SK-MEL-5 (cell line): ENCODE data around the gene MICAL2. TPM values are rescaled to one million over a fixed set of nuclear protein-coding genes. Genes with fewer than 3 reads are reported as not detected.

Source experiments
- DNase-seq: peaks from one replicate; pipeline ENCODE4 v3.0.0-alpha.2; 2016; ENCODE audit warnings: low read depth, low spot score
- in situ Hi-C: cut with HindIII; loops from 2 replicates; pipeline ENCODE4 v1.10.0; 2016; ENCODE audit warnings: low sequenced_read_pairs, high pct_unique_total_duplicates, low pct_unique_long_range_greater_than_20kb
- total RNA-seq: library from RNA; depleted of rRNA; stranded (reverse); fragments of >200 nt; shearing (Covaris generic); gene quantifications from 2 replicates; pipeline ENCODE4 v1.2.3, GENCODE V29; 2014

Gene MICAL2
- total RNA-seq, 1 experiment from 2014 or later: 1.2 TPM

GRCh38 chr11:12108875-12109453 lies 1.4 kb upstream of the MICAL2 start:
- in situ Hi-C loops: no loop called here

DNA sequence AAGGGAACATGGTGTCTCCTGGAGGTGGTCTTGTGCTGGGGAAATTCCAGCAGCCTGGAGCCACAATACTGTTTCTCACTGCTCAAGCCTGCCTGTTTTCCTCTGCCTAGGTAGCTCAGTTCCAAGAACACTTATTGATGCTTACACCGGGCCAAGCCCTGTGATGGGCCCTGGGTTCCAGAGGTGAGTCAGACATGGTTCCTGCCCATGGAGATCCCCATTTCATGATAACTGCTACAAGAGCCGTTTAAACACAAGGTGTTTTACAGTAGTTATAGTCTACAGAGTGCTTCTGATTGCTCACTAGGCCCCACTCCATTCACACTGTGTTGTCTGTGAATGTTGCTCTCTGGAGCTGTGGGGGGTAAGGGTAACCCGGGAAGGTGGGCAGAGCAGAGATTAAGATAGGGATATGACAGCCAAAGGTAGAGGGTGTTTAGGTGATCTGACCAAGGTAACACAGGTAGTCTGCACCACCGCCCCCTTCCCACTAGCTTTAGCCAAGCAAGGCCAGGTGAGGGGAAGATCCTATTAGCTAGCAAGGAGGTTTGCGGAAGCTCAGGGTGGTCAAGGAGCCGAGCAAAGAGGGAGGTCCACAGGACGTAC lies 696 bp upstream of the MICAL2 start:
- in situ Hi-C loops: no loop called here

More at GRCh38 chr11:12108875-12109453, 1.4 kb upstream of the MICAL2 start:
- no peak for DNase-seq

GRCh38 chr11:12110714-12111548 lies 541 bp downstream of the MICAL2 start:
- no peak for DNase-seq
- in situ Hi-C loops: no loop called here

More for the DNA sequence above, 696 bp upstream of the MICAL2 start:
- no peak for DNase-seq

GRCh38 chr11:12111549-12112520 lies 1.4 kb downstream of the MICAL2 start:
- no peak for DNase-seq
- in situ Hi-C loops: no loop called here

GRCh38 chr11:12112750-12113149 lies 2.4 kb downstream of the MICAL2 start:
- no peak for DNase-seq

DNA sequence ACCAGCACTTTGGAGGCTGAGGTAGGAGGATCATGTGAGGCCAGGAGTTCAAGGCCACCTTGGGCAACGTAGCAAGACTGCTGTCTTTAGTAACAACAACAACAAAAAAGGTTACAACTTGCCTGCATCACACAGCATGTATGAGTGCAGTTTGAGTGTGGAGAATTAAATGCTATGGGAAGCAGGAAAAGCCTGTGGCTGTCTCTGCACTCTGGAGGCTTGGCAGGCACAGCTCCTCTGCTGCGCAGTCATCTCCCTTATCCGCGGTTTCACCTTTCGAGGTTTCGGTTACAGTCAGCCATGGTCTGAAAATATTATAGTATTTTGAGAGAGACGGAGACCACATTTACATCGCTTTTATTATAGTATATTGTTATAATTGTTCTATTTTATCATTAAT lies 2.9 kb downstream of the MICAL2 start:
- no peak for DNase-seq
- in situ Hi-C loops: no loop called here

More at GRCh38 chr11:12112750-12113149, 2.4 kb downstream of the MICAL2 start:
- in situ Hi-C loops: no loop called here

GRCh38 chr11:12114193-12115033 lies 4.0 kb downstream of the MICAL2 start:
- DNase-seq: no peak
- in situ Hi-C loops: no loop called here

DNA sequence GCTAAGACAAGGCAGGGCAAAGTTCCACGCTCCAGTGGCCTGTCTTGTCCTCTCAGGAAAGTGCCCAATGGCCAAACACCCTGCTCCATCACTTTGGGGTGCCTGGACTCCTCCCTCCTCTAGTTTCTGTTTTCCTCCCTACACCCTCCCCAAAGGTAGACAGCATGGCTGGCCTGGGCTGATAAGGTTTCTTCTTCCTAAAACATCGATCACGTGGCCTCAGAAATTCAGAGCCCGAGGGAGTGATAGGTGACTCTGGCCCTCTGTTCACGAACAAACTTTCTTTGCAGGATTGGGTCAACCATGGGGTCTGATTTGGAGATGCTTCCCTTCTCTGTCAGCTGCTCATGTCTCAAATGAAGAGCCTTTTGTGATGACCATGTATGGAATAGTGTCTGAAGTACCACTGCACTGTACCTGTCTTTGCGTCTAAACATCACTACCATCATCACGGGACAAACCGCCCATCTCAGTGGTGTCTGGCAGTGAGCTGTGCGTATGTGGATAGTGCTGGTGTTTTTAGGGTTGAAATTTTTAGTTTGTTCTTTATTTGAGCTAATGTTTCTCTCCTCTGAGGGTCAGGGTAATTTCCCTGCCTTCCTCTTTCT lies 6.1 kb downstream of the MICAL2 start:
- no peak for DNase-seq
- in situ Hi-C loops: no loop called here

- in situ Hi-C loops: no loop called here
These were observed 6.8 kb downstream of the MICAL2 start for GRCh38 chr11:12117200-12117599.

DNA sequence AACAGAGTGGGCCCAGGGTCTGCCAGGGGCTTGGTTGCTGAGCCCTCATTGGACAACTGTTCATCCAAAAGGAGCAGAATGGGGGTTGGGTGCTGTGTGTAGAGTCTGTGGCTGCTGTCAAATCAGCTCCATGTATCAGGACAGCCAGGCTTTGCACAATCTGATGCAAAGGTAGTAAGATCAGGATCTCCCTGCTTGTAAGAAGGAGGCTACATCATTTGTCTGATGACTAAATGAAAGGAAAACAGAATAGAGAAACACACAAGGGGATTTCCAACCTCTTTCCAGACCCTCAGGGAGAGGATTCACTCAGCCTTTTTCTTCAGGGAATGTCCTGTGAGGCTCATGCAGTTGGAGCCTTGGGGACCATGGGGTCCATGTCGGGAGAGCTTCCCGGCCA lies 7.2 kb downstream of the MICAL2 start:
- in situ Hi-C loops: no loop called here
- no peak for DNase-seq

More at GRCh38 chr11:12117200-12117599, 6.8 kb downstream of the MICAL2 start:
- no peak for DNase-seq

GRCh38 chr11:12118949-12119348 lies 8.6 kb downstream of the MICAL2 start:
- DNase-seq: peak; percentile 30
- in situ Hi-C loops: no loop called here

- DNase-seq: no peak
- in situ Hi-C loops: no loop called here
These were observed 9.1 kb downstream of the MICAL2 start for GRCh38 chr11:12119502-12119901.

GRCh38 chr11:12120031-12121008 lies 9.9 kb downstream of the MICAL2 start:
- no peak for DNase-seq
- in situ Hi-C loops: no loop called here

GRCh38 chr11:12121011-12121410 lies 10.6 kb downstream of the MICAL2 start:
- in situ Hi-C loops: no loop called here
- DNase-seq: no peak

DNA sequence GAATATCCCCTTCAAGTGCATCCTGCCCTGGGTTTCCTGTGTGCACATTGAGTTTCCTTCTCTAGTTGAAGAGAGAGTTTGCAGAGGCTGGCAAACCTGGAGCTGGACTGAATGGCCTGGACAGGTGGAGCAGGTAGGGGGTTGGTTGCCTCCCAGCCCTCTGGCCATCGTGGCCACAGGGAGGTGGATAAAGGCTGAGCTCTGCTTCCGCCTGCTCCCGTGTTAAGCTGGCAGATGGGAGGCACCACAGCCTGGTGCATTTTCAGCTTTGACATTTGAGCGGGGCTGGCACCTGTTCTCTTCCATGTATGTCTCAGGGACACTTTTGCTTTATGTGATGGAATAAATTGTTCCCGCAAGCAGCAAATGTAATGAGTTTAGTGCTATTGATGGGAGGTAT lies 11.1 kb downstream of the MICAL2 start:
- in situ Hi-C loops: no loop called here
- no peak for DNase-seq
